ENCODE measurements around the gene LMO7. TPM values are rescaled to one million over a fixed set of nuclear protein-coding genes. Genes with fewer than 3 reads are reported as not detected.

Gene LMO7
- total RNA-seq, 6 experiments from 2014 or later: 682 to 843 (median 813) TPM

GRCh38 chr13:75621147-75621546 lies 15.0 kb upstream of the LMO7 start:
- H3K36me3 Mint-ChIP-seq (ENCODE audit: low read depth): peaks cover 56% of the 10 kb centered on the region
- no peak for TF ChIP-seq CTCF (IDR thresholded peaks at IDR 0.05)
- no peaks in the 10 kb centered on the region for H3K27me3 Mint-ChIP-seq (ENCODE audit: insufficient read depth)
- H3K4me3 Mint-ChIP-seq: peak overlapping the region; percentile 69
- peaks cover 89% of the 10 kb centered on the region for H3K4me1 Mint-ChIP-seq (ENCODE audit: low read depth)
- peak overlapping the region; percentile 79 for H3K27ac Mint-ChIP-seq
- H3K9me3 Mint-ChIP-seq: peaks cover 4% of the 10 kb centered on the region
- peak; percentile 74 for DNase-seq

- no peak for TF ChIP-seq CTCF (IDR thresholded peaks at IDR 0.05)
- Mint-ChIP-seq H3K4me1 (ENCODE audit: low read depth) (peaks cover 82% of the 10 kb centered on the region), H3K36me3 (ENCODE audit: low read depth) (peaks cover 64% of the 10 kb centered on the region), H3K27me3 (ENCODE audit: insufficient read depth) (no peaks in the 10 kb centered on the region), H3K27ac (no peak overlapping the region), H3K9me3 (peaks cover 5% of the 10 kb centered on the region; the same call in 1 of the 2 replicates), H3K4me3 (no peak overlapping the region)
- DNase-seq: no peak
These were observed 7.3 kb upstream of the LMO7 start for GRCh38 chr13:75628801-75629200.

- TF ChIP-seq CTCF (IDR thresholded peaks at IDR 0.05): no peak
- H3K4me3 Mint-ChIP-seq: peak overlapping the region; percentile 97
- H3K36me3 Mint-ChIP-seq (ENCODE audit: low read depth): peaks cover 36% of the 10 kb centered on the region
- H3K9me3 Mint-ChIP-seq: no peaks in the 10 kb centered on the region
- DNase-seq: peak; percentile 98
- peak overlapping the region; percentile 91 for H3K27ac Mint-ChIP-seq
- peaks cover 4% of the 10 kb centered on the region; the same call in 1 of the 2 replicates for H3K27me3 Mint-ChIP-seq (ENCODE audit: insufficient read depth)
- H3K4me1 Mint-ChIP-seq (ENCODE audit: low read depth): peaks cover 49% of the 10 kb centered on the region
These were observed 2.8 kb upstream of the LMO7 start for GRCh38 chr13:75633285-75633684.

GRCh38 chr13:75635101-75635827 lies 866 bp upstream of the LMO7 start:
- peak; percentile 48 for DNase-seq
- Mint-ChIP-seq H3K4me3 (peak overlapping the region; percentile 97), H3K36me3 (ENCODE audit: low read depth) (peaks cover 37% of the 10 kb centered on the region), H3K9me3 (no peaks in the 10 kb centered on the region), H3K4me1 (ENCODE audit: low read depth) (peaks cover 48% of the 10 kb centered on the region), H3K27me3 (ENCODE audit: insufficient read depth) (peaks cover 4% of the 10 kb centered on the region; the same call in 1 of the 2 replicates), H3K27ac (peak overlapping the region; percentile 91)
- TF ChIP-seq CTCF (IDR thresholded peaks at IDR 0.05): no peak

- Mint-ChIP-seq H3K27ac (peak overlapping the region; percentile 84), H3K9me3 (no peaks in the 10 kb centered on the region), H3K4me1 (ENCODE audit: low read depth) (peaks cover 55% of the 10 kb centered on the region), H3K4me3 (peak overlapping the region; percentile 97), H3K27me3 (ENCODE audit: insufficient read depth) (peaks cover 4% of the 10 kb centered on the region; the same call in 1 of the 2 replicates), H3K36me3 (ENCODE audit: low read depth) (peaks cover 46% of the 10 kb centered on the region)
- peak; percentile 48 for DNase-seq
- no peak for TF ChIP-seq CTCF (IDR thresholded peaks at IDR 0.05)
These were observed 478 bp downstream of the LMO7 start for GRCh38 chr13:75636436-75637180.
